ENCODE results near the gene LIN7B.
A peak's percentile ranks its signal among the peaks of the same experiment; 100 is the strongest.

GRCh38 chr19:49106648-49107135, 7.5 kb upstream of the LIN7B start:
- TF ChIP-seq, protein P1, sequence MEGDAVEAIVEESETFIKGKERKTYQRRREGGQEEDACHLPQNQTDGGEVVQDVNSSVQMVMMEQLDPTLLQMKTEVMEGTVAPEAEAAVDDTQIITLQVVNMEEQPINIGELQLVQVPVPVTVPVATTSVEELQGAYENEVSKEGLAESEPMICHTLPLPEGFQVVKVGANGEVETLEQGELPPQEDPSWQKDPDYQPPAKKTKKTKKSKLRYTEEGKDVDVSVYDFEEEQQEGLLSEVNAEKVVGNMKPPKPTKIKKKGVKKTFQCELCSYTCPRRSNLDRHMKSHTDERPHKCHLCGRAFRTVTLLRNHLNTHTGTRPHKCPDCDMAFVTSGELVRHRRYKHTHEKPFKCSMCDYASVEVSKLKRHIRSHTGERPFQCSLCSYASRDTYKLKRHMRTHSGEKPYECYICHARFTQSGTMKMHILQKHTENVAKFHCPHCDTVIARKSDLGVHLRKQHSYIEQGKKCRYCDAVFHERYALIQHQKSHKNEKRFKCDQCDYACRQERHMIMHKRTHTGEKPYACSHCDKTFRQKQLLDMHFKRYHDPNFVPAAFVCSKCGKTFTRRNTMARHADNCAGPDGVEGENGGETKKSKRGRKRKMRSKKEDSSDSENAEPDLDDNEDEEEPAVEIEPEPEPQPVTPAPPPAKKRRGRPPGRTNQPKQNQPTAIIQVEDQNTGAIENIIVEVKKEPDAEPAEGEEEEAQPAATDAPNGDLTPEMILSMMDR (IDR thresholded peaks at IDR 0.05): peak in 5 of 7 experiments; percentile 29 to 71 (median 61)
- TF ChIP-seq POLR2AphosphoS5 (IDR thresholded peaks at IDR 0.05): no peak

All from stomach (tissue), 4 donors.